GM12801 (cell line): Measurements from ENCODE around the gene MAST4.

Experiments
- TF ChIP-seq, protein P1 (sequence below): IDR thresholded peaks from one replicate; pipeline ENCODE4 v1.5.1; 2011; ENCODE audit warnings: control low read depth; ENCODE audit not compliant: insufficient read length; ENCODE audit errors: extremely low read depth

The MAST4 gene

DNA sequence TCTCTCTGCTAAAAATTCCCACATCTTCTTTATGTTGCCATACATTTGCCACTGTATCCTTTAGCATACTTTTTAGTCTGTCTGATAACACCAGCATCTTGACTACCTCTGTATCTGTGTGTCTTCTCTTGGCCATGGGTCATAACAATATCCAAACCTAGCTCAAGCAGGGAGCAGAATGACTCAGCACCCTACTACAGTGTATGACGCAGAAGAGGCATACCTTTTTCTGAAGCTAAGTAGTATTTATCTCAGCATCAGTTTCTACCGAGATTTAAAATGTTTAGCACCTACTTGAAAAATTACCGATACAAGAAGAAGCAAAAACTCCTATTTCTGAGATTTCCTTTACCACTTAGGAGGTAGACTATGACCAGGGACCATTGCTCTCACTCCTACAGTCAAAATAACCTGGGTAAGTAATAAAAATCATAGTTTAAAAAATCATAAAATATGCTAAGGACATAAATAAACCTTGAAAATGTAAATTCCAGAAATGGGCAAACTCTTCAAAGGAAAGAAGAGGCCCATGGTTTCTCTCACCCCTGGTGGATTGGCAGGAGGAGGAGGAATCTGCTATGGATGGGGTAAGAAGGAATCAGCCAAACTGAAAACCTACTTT, 286.5 kb downstream of the MAST4 start:
- TF ChIP-seq, protein P1, sequence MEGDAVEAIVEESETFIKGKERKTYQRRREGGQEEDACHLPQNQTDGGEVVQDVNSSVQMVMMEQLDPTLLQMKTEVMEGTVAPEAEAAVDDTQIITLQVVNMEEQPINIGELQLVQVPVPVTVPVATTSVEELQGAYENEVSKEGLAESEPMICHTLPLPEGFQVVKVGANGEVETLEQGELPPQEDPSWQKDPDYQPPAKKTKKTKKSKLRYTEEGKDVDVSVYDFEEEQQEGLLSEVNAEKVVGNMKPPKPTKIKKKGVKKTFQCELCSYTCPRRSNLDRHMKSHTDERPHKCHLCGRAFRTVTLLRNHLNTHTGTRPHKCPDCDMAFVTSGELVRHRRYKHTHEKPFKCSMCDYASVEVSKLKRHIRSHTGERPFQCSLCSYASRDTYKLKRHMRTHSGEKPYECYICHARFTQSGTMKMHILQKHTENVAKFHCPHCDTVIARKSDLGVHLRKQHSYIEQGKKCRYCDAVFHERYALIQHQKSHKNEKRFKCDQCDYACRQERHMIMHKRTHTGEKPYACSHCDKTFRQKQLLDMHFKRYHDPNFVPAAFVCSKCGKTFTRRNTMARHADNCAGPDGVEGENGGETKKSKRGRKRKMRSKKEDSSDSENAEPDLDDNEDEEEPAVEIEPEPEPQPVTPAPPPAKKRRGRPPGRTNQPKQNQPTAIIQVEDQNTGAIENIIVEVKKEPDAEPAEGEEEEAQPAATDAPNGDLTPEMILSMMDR: no peak

DNA sequence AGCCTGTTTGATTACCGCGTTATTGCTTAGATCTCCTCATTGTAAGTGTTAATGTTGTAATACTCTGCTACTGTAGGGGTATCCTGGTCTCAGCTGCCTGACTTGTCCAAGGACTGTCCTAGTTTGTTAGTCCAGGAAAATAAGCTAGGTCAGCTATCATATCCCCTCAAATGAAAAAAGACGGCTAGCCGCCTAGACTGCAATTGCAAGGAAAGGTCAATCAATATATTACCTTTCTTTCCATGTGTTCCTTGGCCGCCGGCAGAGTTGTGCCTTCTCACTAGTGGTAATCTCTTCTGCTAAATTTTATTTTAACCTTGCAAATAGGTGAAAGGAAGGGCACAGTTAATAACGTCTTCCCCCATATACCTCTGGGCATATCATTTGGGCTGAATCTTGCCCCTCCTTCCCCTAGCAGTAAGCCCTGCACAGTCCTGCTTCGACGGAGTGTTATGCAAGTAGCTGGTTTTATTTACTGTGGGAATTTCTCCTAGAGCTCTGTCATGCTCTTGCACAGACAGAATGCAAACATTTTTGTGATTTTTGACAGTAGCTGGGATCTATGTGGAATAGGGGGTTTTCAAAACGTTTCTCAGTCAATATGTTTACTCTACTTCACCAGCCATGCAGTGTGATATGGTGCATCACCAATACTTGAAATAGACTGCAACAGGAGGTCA, 288.5 kb downstream of the MAST4 start:
- TF ChIP-seq, protein P1: no peak

DNA sequence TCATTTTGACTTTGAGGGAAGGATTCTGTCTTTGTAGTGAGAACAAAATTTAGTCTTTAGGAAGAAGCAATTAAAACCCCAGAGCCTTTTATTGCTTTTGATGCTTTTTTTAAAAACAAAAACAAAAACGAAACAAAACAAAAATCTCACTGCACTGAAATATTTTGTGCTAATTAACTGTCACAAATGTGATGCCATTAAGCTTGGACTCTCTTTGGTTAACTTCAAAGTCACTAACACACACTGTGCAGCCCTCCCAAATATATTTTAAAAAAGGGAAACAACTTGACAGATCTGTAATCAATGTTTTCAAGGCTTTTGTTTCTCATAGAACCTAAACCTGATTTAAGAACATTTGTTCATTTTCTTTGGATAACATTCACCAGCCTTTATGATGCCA, 290.7 kb downstream of the MAST4 start:
- TF ChIP-seq, protein P1: no peak

DNA sequence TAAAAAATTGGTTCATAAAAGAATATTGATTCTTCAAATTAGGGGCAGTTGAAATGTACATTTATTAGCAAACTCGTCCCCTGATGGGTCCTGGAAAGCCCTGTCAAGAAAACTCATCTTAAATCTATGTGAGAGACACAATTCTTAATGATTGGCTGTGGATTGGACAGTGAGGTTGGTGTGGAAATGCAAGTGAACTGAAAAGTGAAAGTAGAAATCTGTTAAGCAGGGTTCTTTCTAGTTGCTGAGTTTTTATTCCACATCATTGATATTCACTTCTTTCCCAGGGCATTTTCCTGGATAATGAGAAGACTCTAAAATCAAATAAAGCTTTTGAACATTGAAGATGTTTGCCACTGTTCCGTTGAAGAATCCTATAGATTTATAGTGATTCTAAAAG, 292.4 kb downstream of the MAST4 start:
- TF ChIP-seq, protein P1: no peak

DNA sequence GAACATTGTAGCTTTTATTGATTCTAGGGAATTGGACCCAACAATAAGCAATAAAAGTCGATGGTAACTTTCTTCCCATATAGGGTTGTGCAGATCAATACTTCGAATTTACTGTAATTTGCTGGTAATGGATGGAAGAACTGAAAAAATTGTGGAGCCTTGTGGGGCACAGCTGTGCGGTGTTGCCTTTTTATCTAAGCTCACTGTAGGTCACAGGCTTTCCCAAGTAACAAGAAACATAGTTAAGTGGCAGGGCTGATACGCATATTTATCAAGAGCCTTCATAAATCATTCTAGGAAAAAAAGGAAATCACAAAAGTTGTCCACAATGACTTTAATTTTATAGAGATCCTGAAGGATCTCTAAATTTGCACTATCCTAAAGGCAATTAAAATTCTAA, 292.9 kb downstream of the MAST4 start:
- TF ChIP-seq, protein P1: no peak

DNA sequence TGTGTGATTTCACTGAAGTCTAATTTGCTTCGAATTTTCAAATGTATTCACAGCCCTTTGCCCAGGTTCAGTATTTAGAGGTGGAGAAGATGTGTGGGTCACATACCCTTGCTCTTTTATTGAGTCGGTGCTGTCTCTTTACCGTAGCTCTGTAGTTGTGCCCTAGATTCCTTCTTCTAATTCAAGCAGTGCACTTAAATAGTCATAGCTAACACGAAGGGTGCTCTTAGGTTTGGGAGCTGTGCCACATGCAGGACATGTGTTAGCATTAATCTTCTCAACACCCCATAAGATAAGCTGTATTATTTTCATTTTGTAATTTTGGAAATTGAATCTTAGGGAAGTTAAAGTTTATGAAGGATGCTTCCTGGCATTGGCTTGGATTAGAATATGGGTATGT, 293.3 kb downstream of the MAST4 start:
- TF ChIP-seq, protein P1: no peak

DNA sequence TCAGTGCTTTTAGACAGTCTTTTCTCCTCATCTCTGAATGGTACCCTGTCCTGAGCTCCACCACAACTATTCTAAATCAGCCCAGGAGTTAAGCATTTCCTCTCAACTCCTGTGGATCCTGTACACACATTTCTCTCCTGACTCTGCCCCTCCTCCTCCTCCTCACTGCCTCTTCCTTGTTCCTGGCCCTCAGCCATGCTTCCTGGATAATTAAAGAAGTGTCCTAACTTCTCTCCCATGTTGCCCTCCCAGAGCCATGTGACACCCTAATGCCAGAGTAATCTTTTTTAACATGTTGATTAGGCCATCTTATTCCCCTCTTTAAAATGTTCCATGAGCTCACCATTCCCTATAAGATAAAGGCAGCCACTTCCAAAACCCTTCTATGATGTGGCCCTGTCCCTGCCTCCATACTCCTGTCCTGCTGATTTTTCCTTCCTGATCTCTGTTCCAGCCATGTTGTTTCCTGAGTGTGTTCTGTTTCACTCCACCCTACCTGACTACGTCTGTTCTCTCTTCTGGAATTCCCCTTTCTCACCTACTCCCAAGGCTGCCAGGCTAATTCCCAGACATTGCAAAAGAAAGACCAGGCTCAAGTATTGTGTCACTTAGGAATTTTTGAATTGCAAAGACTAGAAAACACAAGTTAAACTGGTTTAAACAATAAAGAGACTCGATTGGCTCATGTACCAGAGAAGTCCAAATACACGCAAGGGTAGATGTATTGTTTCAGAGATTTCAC, 295.2 kb downstream of the MAST4 start:
- TF ChIP-seq, protein P1: no peak
